SU-DHL-6 (cell line): Measurements from ENCODE around the gene NDUFA12.

Experiments
- EZH2phosphoT487 ChIP-seq: fragments of 200-600 bp; sonication (generic), shearing (Covaris generic); conservative IDR thresholded peaks from 2 replicates; pipeline ENCODE4 v1.6.1; 2018; ENCODE audit warnings: mild to moderate bottlenecking, antibody characterized with exemption, low read length, moderate library complexity, mixed read lengths
- TF ChIP-seq, protein P1 (sequence below): fragments of 200-600 bp; sonication (generic); IDR thresholded peaks from one replicate; pipeline ENCODE4 v1.5.1; 2017; ENCODE audit warnings: antibody characterized with exemption, mild to moderate bottlenecking, low read length, moderate library complexity; ENCODE audit not compliant: insufficient read depth, poor library complexity, severe bottlenecking

DNA sequence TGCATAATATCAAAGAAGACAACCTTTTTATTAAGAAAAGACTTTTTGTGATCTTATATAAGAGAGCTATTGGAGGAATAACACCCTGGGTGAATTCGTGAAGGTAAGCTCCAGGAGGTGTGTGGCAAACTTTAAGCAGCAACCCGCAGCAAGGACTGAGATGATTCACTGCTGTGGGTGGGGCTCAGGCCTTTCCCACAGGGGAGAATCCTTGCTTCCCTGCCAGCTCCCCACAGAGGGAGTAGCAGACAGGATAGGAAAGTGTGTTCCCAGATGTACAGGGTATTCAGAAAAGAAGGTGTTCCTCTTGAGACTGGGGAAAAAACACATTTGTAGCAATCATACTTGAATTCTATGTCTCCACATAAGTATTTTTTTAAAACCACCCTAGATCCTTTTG is 9.2 kb downstream of the NDUFA12 start:
- TF ChIP-seq, protein P1, sequence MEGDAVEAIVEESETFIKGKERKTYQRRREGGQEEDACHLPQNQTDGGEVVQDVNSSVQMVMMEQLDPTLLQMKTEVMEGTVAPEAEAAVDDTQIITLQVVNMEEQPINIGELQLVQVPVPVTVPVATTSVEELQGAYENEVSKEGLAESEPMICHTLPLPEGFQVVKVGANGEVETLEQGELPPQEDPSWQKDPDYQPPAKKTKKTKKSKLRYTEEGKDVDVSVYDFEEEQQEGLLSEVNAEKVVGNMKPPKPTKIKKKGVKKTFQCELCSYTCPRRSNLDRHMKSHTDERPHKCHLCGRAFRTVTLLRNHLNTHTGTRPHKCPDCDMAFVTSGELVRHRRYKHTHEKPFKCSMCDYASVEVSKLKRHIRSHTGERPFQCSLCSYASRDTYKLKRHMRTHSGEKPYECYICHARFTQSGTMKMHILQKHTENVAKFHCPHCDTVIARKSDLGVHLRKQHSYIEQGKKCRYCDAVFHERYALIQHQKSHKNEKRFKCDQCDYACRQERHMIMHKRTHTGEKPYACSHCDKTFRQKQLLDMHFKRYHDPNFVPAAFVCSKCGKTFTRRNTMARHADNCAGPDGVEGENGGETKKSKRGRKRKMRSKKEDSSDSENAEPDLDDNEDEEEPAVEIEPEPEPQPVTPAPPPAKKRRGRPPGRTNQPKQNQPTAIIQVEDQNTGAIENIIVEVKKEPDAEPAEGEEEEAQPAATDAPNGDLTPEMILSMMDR = no peak
- TF ChIP-seq EZH2phosphoT487 = no peak
